H9 (cell line): Measurements from ENCODE around the gene NBPF20. TPM values are rescaled to one million over a fixed set of nuclear protein-coding genes. Genes with fewer than 3 reads are reported as not detected.
A peak's percentile ranks its signal among the peaks of the same experiment; 100 is the strongest.
"Not testable (repeated sequence)": the region's sequence is repeated elsewhere in the genome, so short reads cannot be mapped to it uniquely, and the experiment has no call there.

Source experiments
- DNase-seq: peaks from one replicate; pipeline ENCODE4 v3.0.0-alpha.2; 2017
- H2AFZ ChIP-seq: one replicate; pipeline ENCODE4 v1.6.1; 2013; ENCODE audit warnings: mild to moderate bottlenecking, low read length, control low read depth, moderate library complexity
- H2AK5ac ChIP-seq: 2 replicates; pipeline ENCODE4 v1.6.1; 2013; ENCODE audit warnings: low read length, control low read depth, mixed read lengths; ENCODE audit not compliant: insufficient read length
- H2BK120ac ChIP-seq: one replicate; pipeline ENCODE4 v1.6.1; 2013; ENCODE audit warnings: low read depth, mild to moderate bottlenecking, low read length, control low read depth, inconsistent platforms; ENCODE audit not compliant: poor library complexity, severe bottlenecking
- H2BK12ac ChIP-seq: 2 replicates; pipeline ENCODE4 v1.6.1; 2013; ENCODE audit warnings: low read length, control low read depth, mixed read lengths, low read depth; ENCODE audit not compliant: insufficient read length
- H2BK15ac ChIP-seq: 2 replicates; pipeline ENCODE4 v1.6.1; 2013; ENCODE audit warnings: low read depth, low read length, control low read depth
- H2BK20ac ChIP-seq: one replicate; pipeline ENCODE4 v1.6.1; 2013; ENCODE audit warnings: low read depth, mild to moderate bottlenecking, low read length, control low read depth, inconsistent platforms; ENCODE audit not compliant: poor library complexity, severe bottlenecking
- H2BK5ac ChIP-seq: 2 replicates; pipeline ENCODE4 v1.6.1; 2013; ENCODE audit warnings: low read length, control low read depth, mixed read lengths; ENCODE audit not compliant: insufficient read length
- H3K14ac ChIP-seq: 2 replicates; pipeline ENCODE4 v1.6.1; 2013; ENCODE audit warnings: low read length, control low read depth; ENCODE audit not compliant: insufficient read depth
- H3K18ac ChIP-seq: 2 replicates; pipeline ENCODE4 v1.6.1; 2013; ENCODE audit warnings: low read depth, mild to moderate bottlenecking, mixed read lengths, low read length, control low read depth; ENCODE audit not compliant: insufficient read length
- H3K23ac ChIP-seq: 2 replicates; pipeline ENCODE4 v1.6.1; 2013; ENCODE audit warnings: low read length, control low read depth, mixed read lengths, low read depth; ENCODE audit not compliant: insufficient read length
- H3K23me2 ChIP-seq: 2 replicates; pipeline ENCODE4 v1.6.1; 2013; ENCODE audit warnings: low read depth, mild to moderate bottlenecking, mixed read lengths, low read length, control low read depth; ENCODE audit not compliant: insufficient read length, poor library complexity, severe bottlenecking
- H3K27ac ChIP-seq: 2 replicates; pipeline ENCODE4 v1.5.1; 2013; ENCODE audit warnings: low read length, control low read depth, mixed read lengths, low read depth; ENCODE audit not compliant: insufficient read length
- H3K27me3 ChIP-seq: 2 replicates; pipeline ENCODE4 v1.6.1; 2013; ENCODE audit warnings: low read length, control low read depth, inconsistent platforms; ENCODE audit not compliant: insufficient read depth
- H3K4ac ChIP-seq: 2 replicates; pipeline ENCODE4 v1.6.1; 2013; ENCODE audit warnings: low read depth, mild to moderate bottlenecking, control low read depth, inconsistent platforms, low read length, moderate library complexity
- H3K4me1 ChIP-seq: 2 replicates; pipeline ENCODE4 v1.6.1; 2013; ENCODE audit warnings: low read length, control low read depth, inconsistent platforms; ENCODE audit not compliant: insufficient read depth
- H3K4me2 ChIP-seq: 2 replicates; pipeline ENCODE4 v1.6.1; 2013; ENCODE audit warnings: low read length, control low read depth, mixed read lengths; ENCODE audit not compliant: insufficient read length, insufficient read depth
- H3K56ac ChIP-seq: 2 replicates; pipeline ENCODE4 v1.6.1; 2013; ENCODE audit warnings: low read depth, mild to moderate bottlenecking, mixed read lengths, low read length, control low read depth; ENCODE audit not compliant: insufficient read length
- H3K79me1 ChIP-seq: 2 replicates; pipeline ENCODE4 v1.6.1; 2013; ENCODE audit warnings: low read depth, mild to moderate bottlenecking, moderate library complexity, low read length, control low read depth, inconsistent platforms; ENCODE audit not compliant: insufficient read depth, poor library complexity, severe bottlenecking
- H3K79me2 ChIP-seq: 2 replicates; pipeline ENCODE4 v1.6.1; 2013; ENCODE audit warnings: low read length, control low read depth, inconsistent platforms; ENCODE audit not compliant: insufficient read depth
- H3K9ac ChIP-seq: 2 replicates; pipeline ENCODE4 v1.6.1; 2013; ENCODE audit warnings: low read length, control low read depth, mixed read lengths; ENCODE audit not compliant: insufficient read length; ENCODE audit errors: extremely low read depth
- H3K9me3 ChIP-seq: one replicate; pipeline ENCODE4 v1.6.1; 2013; ENCODE audit warnings: low read depth, low read length, inconsistent platforms; ENCODE audit not compliant: control insufficient read depth
- H3T11ph ChIP-seq: one replicate; pipeline ENCODE4 v1.6.1; 2013; ENCODE audit warnings: mild to moderate bottlenecking, low read length, control low read depth, inconsistent platforms
- H4K20me1 ChIP-seq: one replicate; pipeline ENCODE4 v1.6.1; 2013; ENCODE audit not compliant: control insufficient read depth, insufficient read length, insufficient read depth
- H4K5ac ChIP-seq: 2 replicates; pipeline ENCODE4 v1.6.1; 2013; ENCODE audit warnings: low read depth, mild to moderate bottlenecking, mixed read lengths, low read length, control low read depth; ENCODE audit not compliant: insufficient read length
- H4K8ac ChIP-seq: replicated peaks from 2 replicates; pipeline ENCODE4 v1.6.1; 2013; ENCODE audit warnings: low read length, control low read depth, mixed read lengths, low read depth; ENCODE audit not compliant: insufficient read length
- H4K91ac ChIP-seq: 2 replicates; pipeline ENCODE4 v1.6.1; 2013; ENCODE audit warnings: low read depth, mild to moderate bottlenecking, moderate library complexity, mixed read lengths, low read length, control low read depth; ENCODE audit not compliant: insufficient read length
- H3K27ac Mint-ChIP-seq, 3 experiments: 2 replicates in 2 of 3; 3 replicates in 1 of 3; pipeline ENCODE4 v1.8.0; 2020 to 2021; ENCODE audit warnings: mixed read lengths in 3 of 3, mild to moderate bottlenecking in 1 of 3, moderate library complexity in 1 of 3
- H3K27me3 Mint-ChIP-seq: 2 replicates; pipeline ENCODE4 v1.8.0; 2021; ENCODE audit warnings: low read depth, mild to moderate bottlenecking, moderate library complexity, mixed read lengths
- H3K36me3 Mint-ChIP-seq, 3 experiments: 2 replicates in 2 of 3; 3 replicates in 1 of 3; pipeline ENCODE4 v1.8.0; 2020 to 2021; ENCODE audit warnings: low read depth in 3 of 3, mixed read lengths in 3 of 3; ENCODE audit not compliant: insufficient read depth in 1 of 3
- H3K4me1 Mint-ChIP-seq, 2 experiments: 2 replicates each; pipeline ENCODE4 v1.8.0; 2020; ENCODE audit warnings: mixed read lengths in 2 of 2
- H3K4me3 Mint-ChIP-seq, 2 experiments: 2 replicates in 1 of 2; 3 replicates in 1 of 2; pipeline ENCODE4 v1.8.0; 2020 to 2021; ENCODE audit warnings: mild to moderate bottlenecking in 2 of 2, mixed read lengths in 2 of 2, moderate library complexity in 1 of 2
- H3K9me3 Mint-ChIP-seq, 2 experiments: 2 replicates in 1 of 2; 3 replicates in 1 of 2; pipeline ENCODE4 v1.8.0; 2020; ENCODE audit warnings: mild to moderate bottlenecking in 2 of 2, mixed read lengths in 2 of 2, moderate library complexity in 1 of 2
- WGBS: extraction: QIAGEN DNeasy Blood & Tissue Kit; methylation state at CpG from one replicate; pipeline ENCODE4 v1.1.7; 2013; ENCODE audit warnings: missing lambda C conversion rate, low lambda C conversion rate, mixed read lengths; ENCODE audit not compliant: insufficient read length; ENCODE audit errors: extremely low coverage; 5-methylcytosine and 5-hydroxymethylcytosine counted together
- total RNA-seq: library from RNA; stranded (reverse); gene quantifications from 2 replicates; pipeline ENCODE4 v1.2.1, GENCODE V29; 2021

Gene NBPF20
- total RNA-seq, 1 experiment from 2014 or later, result 0.28 TPM

DNA sequence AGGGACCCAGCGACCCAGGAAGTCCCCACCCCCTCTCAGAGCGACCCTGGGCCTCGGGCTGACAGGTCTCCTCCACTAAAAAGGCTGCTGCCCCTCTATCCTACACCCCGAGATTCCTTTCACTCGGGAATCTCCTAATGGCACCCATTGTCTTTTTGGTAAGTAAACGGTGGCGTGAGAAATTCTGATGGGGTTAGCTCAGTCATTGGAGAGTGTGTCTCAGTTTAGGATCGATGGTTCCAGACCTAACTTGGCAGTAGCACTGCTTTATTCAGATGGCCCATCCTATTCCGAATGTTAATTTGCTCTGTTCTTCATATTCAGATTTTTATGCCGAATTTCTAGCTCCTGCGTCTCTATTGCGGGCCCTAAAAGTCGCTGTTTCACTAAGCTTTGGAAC, 34.6 kb upstream of the NBPF20 start:
- not testable (repeated sequence) for H3K27me3 ChIP-seq, H3K4me2 ChIP-seq, H3K4me1 Mint-ChIP-seq

DNA sequence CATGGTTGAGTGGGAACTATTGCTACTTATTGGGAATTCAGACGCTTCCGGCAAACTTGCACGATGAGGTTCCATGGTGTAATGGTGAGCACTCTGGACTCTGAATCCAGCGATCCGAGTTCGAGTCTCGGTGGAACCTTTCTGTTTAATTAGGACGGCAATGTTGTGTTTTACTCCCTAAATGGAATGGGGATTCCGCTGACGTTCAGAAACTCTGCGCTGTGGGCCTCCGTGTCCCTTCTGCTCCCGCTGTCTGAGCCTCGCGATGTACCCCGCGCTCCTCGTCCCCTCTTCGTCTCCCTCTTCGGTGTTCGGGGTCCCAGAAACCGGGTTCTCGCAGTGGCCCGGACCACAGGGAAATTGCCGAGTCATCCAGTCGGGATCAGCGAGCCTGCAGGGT, 34.2 kb upstream of the NBPF20 start:
- not testable (repeated sequence) for H3K23ac ChIP-seq, H3K9me3 Mint-ChIP-seq, H3K56ac ChIP-seq, H2BK5ac ChIP-seq, H3T11ph ChIP-seq, H2BK120ac ChIP-seq, H3K36me3 Mint-ChIP-seq, H3K9ac ChIP-seq, H3K4me3 Mint-ChIP-seq, DNase-seq, H3K4ac ChIP-seq, H3K27me3 ChIP-seq, H4K91ac ChIP-seq, H3K4me2 ChIP-seq, H2BK20ac ChIP-seq, H3K18ac ChIP-seq, H3K9me3 ChIP-seq, H3K4me1 ChIP-seq, H4K5ac ChIP-seq, H3K27ac ChIP-seq, H3K14ac ChIP-seq, H2BK12ac ChIP-seq, H3K79me2 ChIP-seq, H4K8ac ChIP-seq, H3K27ac Mint-ChIP-seq, H2AFZ ChIP-seq, H3K4me1 Mint-ChIP-seq, H3K23me2 ChIP-seq, H2AK5ac ChIP-seq, H4K20me1 ChIP-seq, H3K79me1 ChIP-seq, H2BK15ac ChIP-seq
- peaks cover 49% of the 10 kb centered on the region for H3K27me3 Mint-ChIP-seq
- WGBS, result no CpG with 5 or more reads among the region's 27 CpGs

More for the DNA sequence above, 34.6 kb upstream of the NBPF20 start:
- not testable (repeated sequence) for H3T11ph ChIP-seq, H2BK20ac ChIP-seq, DNase-seq, H2BK120ac ChIP-seq, H3K36me3 Mint-ChIP-seq, H2AFZ ChIP-seq, H3K4me1 ChIP-seq, H3K27ac ChIP-seq, H3K9me3 Mint-ChIP-seq, H3K4ac ChIP-seq, H3K79me2 ChIP-seq, H2BK5ac ChIP-seq, H3K56ac ChIP-seq, H2BK15ac ChIP-seq, H3K18ac ChIP-seq, H3K9ac ChIP-seq, H3K23ac ChIP-seq, H3K14ac ChIP-seq, H4K20me1 ChIP-seq, H3K27ac Mint-ChIP-seq, H2BK12ac ChIP-seq, H3K79me1 ChIP-seq, H4K8ac ChIP-seq, H4K5ac ChIP-seq, H3K23me2 ChIP-seq, H3K9me3 ChIP-seq, H4K91ac ChIP-seq, H2AK5ac ChIP-seq
- peak overlapping the region; percentile 67 to 86 for H3K4me3 Mint-ChIP-seq
- peaks cover 44% of the 10 kb centered on the region for H3K27me3 Mint-ChIP-seq
- WGBS, result no CpG with 5 or more reads among the region's 13 CpGs
